Activated naive CD8-positive, alpha-beta T cell (primary cell): ENCODE results near the gene SOHLH2.

ENCODE experiments used
- H3K27ac Mint-ChIP-seq: one replicate; pipeline ENCODE4 v1.8.0; 2021; ENCODE audit warnings: mixed read lengths
- H3K27me3 Mint-ChIP-seq: one replicate; pipeline ENCODE4 v1.8.0; 2021; ENCODE audit warnings: mixed read lengths
- H3K36me3 Mint-ChIP-seq: one replicate; pipeline ENCODE4 v1.8.0; 2021; ENCODE audit warnings: mixed read lengths
- H3K4me1 Mint-ChIP-seq: one replicate; pipeline ENCODE4 v1.8.0; 2021; ENCODE audit warnings: low read depth, mixed read lengths
- H3K4me3 Mint-ChIP-seq: one replicate; pipeline ENCODE4 v1.8.0; 2021; ENCODE audit warnings: mild to moderate bottlenecking, mixed read lengths
- H3K9me3 Mint-ChIP-seq: one replicate; pipeline ENCODE4 v1.8.0; 2021; ENCODE audit warnings: low read depth, mixed read lengths

The SOHLH2 gene, protein sequence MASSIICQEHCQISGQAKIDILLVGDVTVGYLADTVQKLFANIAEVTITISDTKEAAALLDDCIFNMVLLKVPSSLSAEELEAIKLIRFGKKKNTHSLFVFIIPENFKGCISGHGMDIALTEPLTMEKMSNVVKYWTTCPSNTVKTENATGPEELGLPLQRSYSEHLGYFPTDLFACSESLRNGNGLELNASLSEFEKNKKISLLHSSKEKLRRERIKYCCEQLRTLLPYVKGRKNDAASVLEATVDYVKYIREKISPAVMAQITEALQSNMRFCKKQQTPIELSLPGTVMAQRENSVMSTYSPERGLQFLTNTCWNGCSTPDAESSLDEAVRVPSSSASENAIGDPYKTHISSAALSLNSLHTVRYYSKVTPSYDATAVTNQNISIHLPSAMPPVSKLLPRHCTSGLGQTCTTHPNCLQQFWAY

DNA sequence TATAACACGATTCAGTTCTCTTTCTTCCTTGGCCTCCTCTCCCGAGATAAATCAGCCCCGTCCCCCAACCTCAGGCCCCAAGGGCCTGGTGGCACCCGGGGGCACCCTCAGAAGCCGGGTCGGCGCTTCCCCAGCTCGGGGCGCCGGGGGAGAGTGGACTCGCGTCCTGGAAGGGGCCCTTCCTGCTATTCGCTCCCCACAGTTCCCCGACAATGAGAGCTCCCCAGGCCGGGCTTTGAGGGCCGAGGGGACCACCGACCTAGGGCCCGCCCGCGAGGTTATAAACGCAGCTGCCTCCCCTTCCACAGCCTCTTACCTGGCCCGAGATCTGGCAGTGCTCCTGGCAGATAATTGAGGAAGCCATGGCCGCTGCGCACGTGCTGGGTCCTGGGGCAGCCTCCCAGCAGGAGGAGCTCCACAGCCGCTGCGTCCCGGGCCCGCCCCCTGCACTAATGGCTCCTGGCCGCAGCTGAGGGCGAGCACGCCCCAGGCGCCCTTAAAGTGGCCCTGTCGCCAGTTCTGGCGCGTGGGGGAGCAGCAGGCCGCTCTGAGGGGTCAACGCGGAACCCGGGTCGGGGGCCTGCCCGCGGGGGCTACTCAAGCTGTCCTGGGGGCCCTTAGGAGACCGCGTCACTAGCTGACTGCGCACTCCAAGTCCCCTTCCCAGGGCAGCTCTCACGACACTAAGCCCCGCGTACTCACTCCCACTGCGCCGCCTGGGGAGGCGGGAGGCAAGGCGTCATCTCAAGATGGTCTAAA is at the start of gene SOHLH2:
SOHLH2 (minus strand) TSS at position 394 of the 759 bp plus-strand sequence; CDS start at position 364, 30 bp downstream.
- Mint-ChIP-seq H3K36me3 (no peaks in the 10 kb centered on the region), H3K9me3 (no peaks in the 10 kb centered on the region)

GRCh38 chr13:36261976-36262375 is 47.6 kb upstream of the SOHLH2 start:
- H3K4me1 Mint-ChIP-seq, result no peaks in the 10 kb centered on the region
- no peak overlapping the region for H3K4me3 Mint-ChIP-seq
- H3K27me3 Mint-ChIP-seq, result no peaks in the 10 kb centered on the region
- H3K27ac Mint-ChIP-seq, result no peak overlapping the region
- no peaks in the 10 kb centered on the region for H3K36me3 Mint-ChIP-seq
- H3K9me3 Mint-ChIP-seq, result no peaks in the 10 kb centered on the region

More for the DNA sequence above, at the start of gene SOHLH2:
- Mint-ChIP-seq H3K27me3 (peaks cover 6% of the 10 kb centered on the region), H3K4me1 (no peaks in the 10 kb centered on the region), H3K4me3 (no peak within 1 kb of the TSS), H3K27ac (no peak within 1 kb of the TSS)

DNA sequence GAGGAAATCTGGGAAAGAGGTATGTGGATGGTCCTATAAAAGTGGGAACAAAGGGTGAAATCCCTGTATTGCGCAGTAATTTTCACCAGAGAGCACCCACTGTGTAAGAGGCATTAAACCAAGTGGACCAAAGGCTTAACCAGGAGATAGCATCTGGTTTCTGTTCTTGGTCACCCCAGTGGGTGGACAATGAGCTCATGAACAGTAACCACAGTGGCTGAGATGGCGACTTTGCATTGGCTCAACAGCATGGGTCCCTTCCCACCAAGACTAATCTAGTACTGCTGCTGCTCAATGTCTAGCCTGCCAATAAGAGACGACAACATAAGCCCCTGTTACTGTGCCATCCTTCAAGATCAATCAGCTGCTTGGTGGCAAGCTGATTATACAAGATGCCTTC is 46.7 kb upstream of the SOHLH2 start:
- Mint-ChIP-seq H3K9me3 (no peaks in the 10 kb centered on the region), H3K36me3 (no peaks in the 10 kb centered on the region), H3K4me1 (no peaks in the 10 kb centered on the region), H3K4me3 (no peak overlapping the region), H3K27ac (no peak overlapping the region), H3K27me3 (no peaks in the 10 kb centered on the region)

- Mint-ChIP-seq H3K4me1 (no peaks in the 10 kb centered on the region), H3K36me3 (no peaks in the 10 kb centered on the region), H3K27ac (no peak overlapping the region), H3K9me3 (no peaks in the 10 kb centered on the region), H3K27me3 (peaks cover 4% of the 10 kb centered on the region), H3K4me3 (no peak overlapping the region)
These were observed 45.2 kb upstream of the SOHLH2 start for GRCh38 chr13:36259361-36260137.

DNA sequence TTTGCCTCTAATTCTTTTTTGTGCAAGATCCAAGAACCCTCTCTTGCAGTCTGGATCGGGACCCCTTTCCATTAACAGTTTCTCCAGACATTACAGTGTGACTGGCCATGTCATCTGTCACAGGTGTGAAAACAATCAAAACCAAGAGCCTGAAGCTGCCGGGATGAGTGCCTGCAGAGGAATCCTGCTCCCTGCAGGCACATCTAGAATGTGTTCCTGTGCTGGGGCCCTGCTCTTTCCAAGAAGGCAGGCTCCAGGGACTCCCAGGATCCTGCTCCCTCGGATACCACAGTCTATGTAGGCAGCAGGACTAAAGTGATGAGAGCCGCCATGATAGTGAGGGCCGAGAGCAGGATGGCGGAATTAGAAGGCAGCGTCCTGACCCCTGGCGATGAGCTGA is 44.5 kb upstream of the SOHLH2 start:
- H3K27ac Mint-ChIP-seq, result no peak overlapping the region
- H3K9me3 Mint-ChIP-seq, result no peaks in the 10 kb centered on the region
- no peaks in the 10 kb centered on the region for H3K4me1 Mint-ChIP-seq
- H3K4me3 Mint-ChIP-seq, result no peak overlapping the region
- H3K27me3 Mint-ChIP-seq, result peaks cover 4% of the 10 kb centered on the region
- no peaks in the 10 kb centered on the region for H3K36me3 Mint-ChIP-seq

DNA sequence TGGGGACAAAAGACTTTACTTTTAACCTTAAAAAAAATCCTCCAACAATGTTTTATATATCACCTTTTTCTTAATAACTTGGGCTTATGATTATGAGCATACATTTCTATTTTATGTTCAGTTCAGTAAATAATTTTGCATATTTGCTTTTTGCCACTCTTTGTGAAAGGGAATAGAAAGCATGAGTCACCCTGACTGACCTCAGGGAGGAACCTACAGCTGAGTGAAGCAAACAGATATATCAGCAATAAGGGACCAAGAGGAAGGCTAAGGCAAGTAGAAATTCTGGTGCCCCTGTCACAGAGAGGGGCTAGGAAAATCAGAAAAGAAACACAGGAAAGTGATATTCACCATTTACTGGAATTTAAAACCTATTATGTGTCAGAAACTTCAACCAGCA is 37.2 kb upstream of the SOHLH2 start:
- Mint-ChIP-seq H3K9me3 (peaks cover 6% of the 10 kb centered on the region), H3K27ac (no peak overlapping the region), H3K4me1 (no peaks in the 10 kb centered on the region), H3K27me3 (peaks cover 4% of the 10 kb centered on the region), H3K36me3 (no peaks in the 10 kb centered on the region), H3K4me3 (no peak overlapping the region)

DNA sequence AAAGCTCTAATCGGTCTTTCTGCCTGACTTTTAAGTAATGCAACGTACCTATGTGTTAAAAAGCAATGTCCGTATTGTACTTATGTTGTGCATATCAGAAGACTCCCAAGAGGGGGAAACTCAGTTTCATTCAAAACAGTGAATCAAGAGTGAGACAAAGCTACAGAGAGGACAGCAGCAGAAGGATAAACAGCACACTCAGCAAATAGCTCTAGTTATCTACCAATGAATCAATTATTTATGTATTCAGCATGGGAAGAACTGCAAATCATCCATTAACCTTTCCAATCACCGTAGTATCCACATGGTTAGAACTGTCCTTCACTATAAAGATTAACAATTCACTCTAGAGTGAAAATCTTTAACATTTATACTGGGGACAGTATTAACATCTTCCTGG is 36.7 kb upstream of the SOHLH2 start:
- Mint-ChIP-seq H3K9me3 (peaks cover 6% of the 10 kb centered on the region), H3K27ac (no peak overlapping the region), H3K4me3 (no peak overlapping the region), H3K27me3 (peaks cover 4% of the 10 kb centered on the region), H3K4me1 (no peaks in the 10 kb centered on the region), H3K36me3 (no peaks in the 10 kb centered on the region)

- no peak overlapping the region for H3K4me3 Mint-ChIP-seq
- no peaks in the 10 kb centered on the region for H3K36me3 Mint-ChIP-seq
- peaks cover 6% of the 10 kb centered on the region for H3K9me3 Mint-ChIP-seq
- H3K27ac Mint-ChIP-seq, result no peak overlapping the region
- no peaks in the 10 kb centered on the region for H3K4me1 Mint-ChIP-seq
- no peaks in the 10 kb centered on the region for H3K27me3 Mint-ChIP-seq
These were observed 34.3 kb upstream of the SOHLH2 start for GRCh38 chr13:36248700-36249099.

DNA sequence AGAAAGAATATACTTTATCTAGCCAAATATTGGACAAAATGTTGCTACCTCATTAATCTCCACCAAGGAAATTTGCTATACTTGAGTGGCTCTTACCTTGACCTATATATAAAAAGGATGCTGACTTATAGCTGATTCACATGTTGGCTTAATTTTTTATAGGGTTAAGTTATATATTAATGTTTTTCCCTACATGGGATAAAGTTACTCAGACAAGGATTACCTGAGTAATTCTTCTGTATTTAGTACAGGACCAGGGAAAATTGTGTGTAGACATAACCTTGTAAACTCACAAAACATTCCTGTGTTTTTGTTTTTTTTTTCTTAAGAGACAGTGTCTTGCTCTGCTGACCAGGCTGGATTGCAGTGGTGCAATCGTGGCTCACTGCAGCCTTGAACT is 30.6 kb upstream of the SOHLH2 start:
- Mint-ChIP-seq H3K9me3 (peaks cover 6% of the 10 kb centered on the region), H3K27ac (no peak overlapping the region), H3K4me1 (no peaks in the 10 kb centered on the region), H3K36me3 (no peaks in the 10 kb centered on the region), H3K27me3 (no peaks in the 10 kb centered on the region), H3K4me3 (no peak overlapping the region)

- no peaks in the 10 kb centered on the region for H3K36me3 Mint-ChIP-seq
- H3K27ac Mint-ChIP-seq, result no peak overlapping the region
- H3K9me3 Mint-ChIP-seq, result peaks cover 6% of the 10 kb centered on the region
- H3K4me3 Mint-ChIP-seq, result no peak overlapping the region
- H3K27me3 Mint-ChIP-seq, result no peaks in the 10 kb centered on the region
- no peaks in the 10 kb centered on the region for H3K4me1 Mint-ChIP-seq
These were observed 29.7 kb upstream of the SOHLH2 start for GRCh38 chr13:36244073-36244472.

- Mint-ChIP-seq H3K27me3 (no peaks in the 10 kb centered on the region), H3K4me1 (no peaks in the 10 kb centered on the region), H3K27ac (no peak overlapping the region), H3K36me3 (no peaks in the 10 kb centered on the region), H3K4me3 (no peak overlapping the region), H3K9me3 (peaks cover 6% of the 10 kb centered on the region)
These were observed 28.4 kb upstream of the SOHLH2 start for GRCh38 chr13:36242761-36243160.

DNA sequence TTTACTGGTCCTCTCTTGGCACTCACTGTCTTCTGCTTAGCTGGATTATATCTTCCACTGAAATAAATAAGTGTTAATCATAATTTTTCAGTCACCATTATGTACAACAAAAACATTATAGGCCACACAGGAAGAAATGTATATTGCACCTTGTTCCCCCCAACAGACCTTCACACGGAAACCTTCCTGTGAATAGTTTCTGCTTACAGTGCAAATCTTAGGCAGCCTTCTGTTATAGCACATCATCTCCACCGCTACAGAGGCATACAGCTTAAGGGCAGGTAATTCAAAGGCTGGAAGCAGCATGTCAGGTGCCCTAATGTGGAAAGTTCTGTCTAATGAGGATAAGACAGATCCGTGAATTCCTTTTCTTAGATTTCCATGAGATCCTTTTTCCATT is 16.9 kb upstream of the SOHLH2 start:
- Mint-ChIP-seq H3K36me3 (no peaks in the 10 kb centered on the region), H3K4me1 (no peaks in the 10 kb centered on the region), H3K27me3 (peaks cover under 1% of the 10 kb centered on the region), H3K27ac (no peak overlapping the region), H3K9me3 (peaks cover 4% of the 10 kb centered on the region), H3K4me3 (no peak overlapping the region)

- H3K36me3 Mint-ChIP-seq, result peaks cover 4% of the 10 kb centered on the region
- no peaks in the 10 kb centered on the region for H3K4me1 Mint-ChIP-seq
- no peak overlapping the region for H3K27ac Mint-ChIP-seq
- H3K9me3 Mint-ChIP-seq, result peaks cover 14% of the 10 kb centered on the region
- no peak overlapping the region for H3K4me3 Mint-ChIP-seq
- no peaks in the 10 kb centered on the region for H3K27me3 Mint-ChIP-seq
These were observed 10.4 kb upstream of the SOHLH2 start for GRCh38 chr13:36224730-36225129.

- peaks cover 2% of the 10 kb centered on the region for H3K27me3 Mint-ChIP-seq
- H3K4me1 Mint-ChIP-seq, result no peaks in the 10 kb centered on the region
- H3K9me3 Mint-ChIP-seq, result peaks cover 9% of the 10 kb centered on the region
- no peak overlapping the region for H3K27ac Mint-ChIP-seq
- no peak overlapping the region for H3K4me3 Mint-ChIP-seq
- H3K36me3 Mint-ChIP-seq, result peaks cover 4% of the 10 kb centered on the region
These were observed 5.5 kb upstream of the SOHLH2 start for GRCh38 chr13:36219883-36220282.

DNA sequence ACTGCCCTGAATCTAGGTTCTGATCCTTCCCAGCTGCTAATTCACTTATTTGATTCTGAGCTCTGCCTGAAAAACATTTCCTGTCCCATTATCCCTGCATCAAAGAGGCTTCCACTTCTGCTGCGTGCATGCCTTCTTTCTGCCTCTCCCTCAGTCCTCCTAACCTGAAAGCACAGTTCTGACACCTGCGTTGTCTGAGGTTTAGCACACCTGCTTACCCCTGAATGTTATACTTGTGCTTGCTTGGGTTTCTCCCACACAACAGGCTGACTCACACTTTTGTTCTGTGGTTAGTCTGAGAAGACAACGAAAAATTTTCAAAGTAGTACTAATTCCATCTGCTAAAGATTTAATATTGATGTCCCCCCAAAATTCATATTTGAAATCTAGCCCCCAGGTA is 3.1 kb upstream of the SOHLH2 start:
- Mint-ChIP-seq H3K4me1 (no peaks in the 10 kb centered on the region), H3K27ac (no peak overlapping the region), H3K36me3 (no peaks in the 10 kb centered on the region), H3K4me3 (no peak overlapping the region), H3K27me3 (peaks cover 2% of the 10 kb centered on the region), H3K9me3 (no peaks in the 10 kb centered on the region)
